ENCODE measurements around the gene NPEPPS. TPM values are rescaled to one million over a fixed set of nuclear protein-coding genes. Genes with fewer than 3 reads are reported as not detected.
A peak's percentile ranks its signal among the peaks of the same experiment; 100 is the strongest.

NPEPPS gene
- total and polyA plus RNA-seq, 2 of the 8 experiments (the other 6 are each of a cell fraction or from before 2014, with no cell fraction given) = 53.6 to 118 TPM

DNA sequence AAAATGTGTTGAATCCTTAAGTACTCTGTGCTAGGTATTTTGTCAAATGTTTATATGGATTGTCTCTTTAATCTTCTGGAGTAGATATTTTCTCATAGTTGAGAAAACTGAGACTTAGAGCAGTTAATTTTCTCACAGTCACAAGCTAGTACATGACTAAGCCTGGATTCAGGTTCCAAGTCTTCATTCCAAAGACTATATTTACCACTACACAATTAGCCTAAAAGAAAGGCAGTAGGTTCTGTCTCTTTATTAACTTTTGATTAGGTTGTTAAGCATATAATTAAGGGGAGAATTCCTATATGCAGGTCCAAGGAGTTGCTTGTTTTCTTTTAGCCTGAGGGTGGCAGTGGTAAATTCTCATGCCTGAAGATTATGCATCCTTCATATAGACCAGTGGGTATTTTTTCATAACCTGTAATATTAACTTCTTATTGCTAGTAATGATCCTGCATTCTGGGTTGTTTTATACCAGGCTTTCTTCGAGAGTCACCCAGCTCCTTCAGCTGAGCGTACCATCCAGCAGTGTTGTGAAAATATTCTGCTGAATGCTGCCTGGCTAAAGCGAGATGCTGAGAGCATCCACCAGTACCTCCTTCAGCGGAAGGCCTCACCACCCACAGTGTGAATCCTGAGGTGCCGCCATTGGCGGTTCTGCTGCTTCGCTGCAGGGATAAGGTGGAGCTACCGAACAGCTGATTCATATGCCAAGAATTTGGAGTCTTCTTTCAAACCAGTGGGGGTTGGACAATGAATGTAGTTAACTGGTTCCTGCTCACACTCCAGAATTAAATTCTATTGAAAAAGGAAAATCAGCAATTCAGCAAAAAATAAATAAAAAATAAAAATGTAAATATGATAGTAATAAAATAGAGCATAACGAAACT, 90.6 kb downstream of the NPEPPS start:
- H3K9ac ChIP-seq (replicated peaks in 1 of 4; ENCODE audit: extremely low read depth in 1 of 4, low read depth in 3 of 4, low read length in 3 of 4) = no peak overlapping the region
- no peak overlapping the region for H3K4me2 ChIP-seq (ENCODE audit: insufficient read depth in 1 of 2, low read depth in 2 of 2, low read length in 2 of 2)
- no peak overlapping the region for H3K18ac ChIP-seq (ENCODE audit: extremely low read depth, low read length)
- H3K36me3 ChIP-seq (ENCODE audit: control insufficient read depth in 2 of 4, insufficient read depth in 4 of 4, low read length in 3 of 4) = peaks cover 8 to 63% (median 22%) of the 10 kb centered on the region in 4 experiments
- no peak overlapping the region for H4K8ac ChIP-seq (ENCODE audit: extremely low read depth, insufficient read depth, low read length)
- DNase-seq (ENCODE audit: low read depth in 1 of 2, low spot score in 2 of 2) (peak in 1 of 2 experiments; percentile 41), FAIRE-seq (peak; percentile 69)
- no peak overlapping the region for H2BK15ac ChIP-seq (ENCODE audit: low read length)
- no peak overlapping the region for H3K56ac ChIP-seq (replicated peaks; ENCODE audit: insufficient read length, low read depth, low read length)
- no peak overlapping the region for H3K4ac ChIP-seq (replicated peaks; ENCODE audit: insufficient read length, low read depth, low read length)
- no peaks in the 10 kb centered on the region for H3K9me3 ChIP-seq (ENCODE audit: insufficient read depth in 2 of 2, low read depth in 1 of 2, low read length in 1 of 2)
- no peaks in the 10 kb centered on the region; a peak in 1 of 7 replicates for H3K4me1 ChIP-seq (replicated peaks in 1 of 4; ENCODE audit: control insufficient read depth in 3 of 4, insufficient read depth in 4 of 4, low read length in 3 of 4)
- CTCF ChIA-PET (ENCODE audit: partially characterized antibody) = interaction anchor here (1.8 kb wide), 1 partner anchor 13 kb away, joined by 5 read pairs; no protein-coding TSS in a partner anchor
- no peak overlapping the region for H4K91ac ChIP-seq (replicated peaks; ENCODE audit: insufficient read length, low read length)
- POLR2A ChIA-PET (ENCODE audit: partially characterized antibody) = no interaction called here
- no peak overlapping the region for H3K23ac ChIP-seq (ENCODE audit: insufficient read length)
- no peak overlapping the region for H2BK12ac ChIP-seq (ENCODE audit: low read depth, low read length)
- H3K14ac ChIP-seq (ENCODE audit: insufficient read length) = no peak overlapping the region
- WGBS, 2 experiments (ENCODE audit: extremely low coverage in 1 of 2, insufficient coverage in 1 of 2, insufficient read length in 1 of 2, insufficient replicate concordance in 2 of 2, low coverage in 1 of 2, low lambda C conversion rate in 2 of 2, missing lambda C conversion rate in 1 of 2) = 59% methylated on average over 9 of the region's 9 CpGs; no CpG with 5 or more reads in 1 of the 2 experiments
- H3K27me3 ChIP-seq (replicated peaks in 1 of 4; ENCODE audit: control insufficient read depth in 3 of 4, extremely low read depth in 1 of 4, insufficient read depth in 3 of 4, low read length in 3 of 4) = no peaks in the 10 kb centered on the region
- no peaks in the 10 kb centered on the region for H3K79me2 ChIP-seq (ENCODE audit: control insufficient read depth in 1 of 2, insufficient read depth in 2 of 2, low read length in 2 of 2)
- H2AFZ ChIP-seq (ENCODE audit: low read length) = no peak overlapping the region
- no peak overlapping the region for H2BK120ac ChIP-seq (replicated peaks; ENCODE audit: low read depth, low read length)
- H3K4me3 ChIP-seq (ENCODE audit: extremely low read depth in 1 of 4, insufficient read depth in 2 of 4, low read depth in 3 of 4, low read length in 4 of 4) = no peak overlapping the region
- no peak overlapping the region for H2AK5ac ChIP-seq (ENCODE audit: low read depth, low read length)
- peaks cover 1 to 3% of the 10 kb centered on the region in 2 experiments for H4K20me1 ChIP-seq (replicated peaks in 1 of 2; ENCODE audit: control insufficient read depth in 1 of 2, insufficient read depth in 2 of 2, low read length in 2 of 2)
- H3K23me2 ChIP-seq (ENCODE audit: low read depth, low read length) = no peaks in the 10 kb centered on the region
- no peak overlapping the region for H3K27ac ChIP-seq (ENCODE audit: low read depth, low read length)
- TF ChIP-seq, protein P1, sequence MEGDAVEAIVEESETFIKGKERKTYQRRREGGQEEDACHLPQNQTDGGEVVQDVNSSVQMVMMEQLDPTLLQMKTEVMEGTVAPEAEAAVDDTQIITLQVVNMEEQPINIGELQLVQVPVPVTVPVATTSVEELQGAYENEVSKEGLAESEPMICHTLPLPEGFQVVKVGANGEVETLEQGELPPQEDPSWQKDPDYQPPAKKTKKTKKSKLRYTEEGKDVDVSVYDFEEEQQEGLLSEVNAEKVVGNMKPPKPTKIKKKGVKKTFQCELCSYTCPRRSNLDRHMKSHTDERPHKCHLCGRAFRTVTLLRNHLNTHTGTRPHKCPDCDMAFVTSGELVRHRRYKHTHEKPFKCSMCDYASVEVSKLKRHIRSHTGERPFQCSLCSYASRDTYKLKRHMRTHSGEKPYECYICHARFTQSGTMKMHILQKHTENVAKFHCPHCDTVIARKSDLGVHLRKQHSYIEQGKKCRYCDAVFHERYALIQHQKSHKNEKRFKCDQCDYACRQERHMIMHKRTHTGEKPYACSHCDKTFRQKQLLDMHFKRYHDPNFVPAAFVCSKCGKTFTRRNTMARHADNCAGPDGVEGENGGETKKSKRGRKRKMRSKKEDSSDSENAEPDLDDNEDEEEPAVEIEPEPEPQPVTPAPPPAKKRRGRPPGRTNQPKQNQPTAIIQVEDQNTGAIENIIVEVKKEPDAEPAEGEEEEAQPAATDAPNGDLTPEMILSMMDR (IDR thresholded peaks at IDR 0.05; ENCODE audit: control extremely low read depth in 1 of 3, insufficient read depth in 1 of 3, low read depth in 1 of 3, low read length in 3 of 3) = peak in 1 of 3 experiments; percentile 3; a peak in 1 of 4 replicates
- no peak for TF ChIP-seq KDM5A (IDR thresholded peaks at IDR 0.05; ENCODE audit: low read length)
- TF ChIP-seq YY1 (IDR thresholded peaks at IDR 0.05; ENCODE audit: low read depth, low read length) = peak; percentile 75; the same call in 1 of the 2 replicates
- H4K5ac ChIP-seq (ENCODE audit: insufficient read length, low read depth, low read length) = no peak overlapping the region
- no peak overlapping the region for H2BK20ac ChIP-seq (ENCODE audit: low read length)
- no peaks in the 10 kb centered on the region for H3K79me1 ChIP-seq (ENCODE audit: low read depth, low read length)
- no peak overlapping the region for H2BK5ac ChIP-seq (ENCODE audit: low read depth, low read length)

All from H1 (cell line).